Left colon (tissue), 2 donors: ENCODE results near the gene PHLPP1. TPM values are rescaled to one million over a fixed set of nuclear protein-coding genes. Genes with fewer than 3 reads are reported as not detected.

Experiments
- ATAC-seq: fragments of 200-7000 bp; cut with Tn5 transposase; one replicate; pipeline ENCODE4 v1.9.1; 2020; ENCODE audit warnings: mild to moderate bottlenecking, moderate library complexity
- DNase-seq, 2 donors: peaks; one replicate each; pipeline ENCODE4 v3.0.0-alpha.2; 2020
- intact Hi-C, 2 donors: fragments of 100-400 bp; cut with DNase I in 1 of 2; cut with micrococcal nuclease in 1 of 2; formaldehyde crosslinking; loops; one replicate each; pipeline versions ENCODE4 v1.11.2 to v1.14.0; 2022; cut with DNase I, micrococcal nuclease
- total RNA-seq, 2 donors: library from RNA; stranded (reverse); fragmentation: NEBNext Ultra II Directional; extraction: Animal tissue kit (Norgen Biotek cat#: 25700); gene quantifications; one replicate each; pipeline ENCODE4 v1.2.1, GENCODE V29; 2021
- donor health status: DM: no; HTN: no; CAD: no.
- donor health status: DM: yes; HTN: yes; CAD: no.

PHLPP1 gene
- total RNA-seq, 2 donors from 2014 or later, result 21.4 to 22.9 TPM

GRCh38 chr18:62828091-62828640 is 112.8 kb downstream of the PHLPP1 start:
- intact Hi-C loops, result no loop called here
- ATAC-seq (no peak), DNase-seq (no peak)

GRCh38 chr18:62828852-62829251 is 113.5 kb downstream of the PHLPP1 start:
- ATAC-seq (no peak), DNase-seq (no peak)
- intact Hi-C loops, result no loop called here

GRCh38 chr18:62829936-62830335 is 114.6 kb downstream of the PHLPP1 start:
- intact Hi-C loops, result no loop called here
- DNase-seq, result no peak
- ATAC-seq, result no peak

- DNase-seq (no peak), ATAC-seq (no peak)
- intact Hi-C loops, result no loop called here
Measured at GRCh38 chr18:62832282-62832681, 116.9 kb downstream of the PHLPP1 start.

- DNase-seq (no peak), ATAC-seq (no peak)
- intact Hi-C loops, result no loop called here
Measured at GRCh38 chr18:62833494-62833893, 118.2 kb downstream of the PHLPP1 start.

- DNase-seq (no peak), ATAC-seq (no peak)
- intact Hi-C loops, result no loop called here
Measured at GRCh38 chr18:62834715-62835114, 119.4 kb downstream of the PHLPP1 start.

- intact Hi-C loops, result no loop called here
- DNase-seq, result no peak
- ATAC-seq, result no peak
Measured at GRCh38 chr18:62837011-62837410, 121.7 kb downstream of the PHLPP1 start.

- intact Hi-C loops, result no loop called here
- ATAC-seq (no peak), DNase-seq (no peak)
Measured at GRCh38 chr18:62838475-62839098, 123.2 kb downstream of the PHLPP1 start.

GRCh38 chr18:62839874-62840713 is 124.8 kb downstream of the PHLPP1 start:
- intact Hi-C loops, result no loop called here
- no peak for DNase-seq
- peak; percentile 75 for ATAC-seq

GRCh38 chr18:62841405-62841804 is 126.1 kb downstream of the PHLPP1 start:
- no peak for DNase-seq
- no peak for ATAC-seq
- intact Hi-C loops, result no loop called here

- intact Hi-C loops, result no loop called here
- no peak for DNase-seq
- no peak for ATAC-seq
Measured at GRCh38 chr18:62842898-62843297, 127.6 kb downstream of the PHLPP1 start.

GRCh38 chr18:62844850-62845643 is 129.7 kb downstream of the PHLPP1 start:
- no peak for ATAC-seq
- no peak for DNase-seq
- intact Hi-C loops, result no loop called here

- DNase-seq, result no peak
- intact Hi-C loops, result no loop called here
- ATAC-seq, result no peak
Measured at GRCh38 chr18:62846313-62846712, 131.0 kb downstream of the PHLPP1 start.

GRCh38 chr18:62847081-62847480 is 131.7 kb downstream of the PHLPP1 start:
- intact Hi-C loops, result no loop called here
- no peak for DNase-seq
- ATAC-seq, result no peak

GRCh38 chr18:62848946-62849345 is 133.6 kb downstream of the PHLPP1 start:
- intact Hi-C loops, result no loop called here
- ATAC-seq (no peak), DNase-seq (no peak)

GRCh38 chr18:62850619-62851306 is 135.4 kb downstream of the PHLPP1 start:
- intact Hi-C loops, result no loop called here
- ATAC-seq (peak; percentile 66), DNase-seq (no peak)

GRCh38 chr18:62852851-62853250 is 137.5 kb downstream of the PHLPP1 start:
- intact Hi-C loops, result no loop called here
- ATAC-seq (no peak), DNase-seq (no peak)

- ATAC-seq (no peak), DNase-seq (no peak)
- intact Hi-C loops, result no loop called here
Measured at GRCh38 chr18:62856294-62856693, 141.0 kb downstream of the PHLPP1 start.
